Ascending aorta (tissue), 2 donors: ENCODE data around the gene MITF. TPM values are rescaled to one million over a fixed set of nuclear protein-coding genes. Genes with fewer than 3 reads are reported as not detected.

Experiments
- DNase-seq, 2 donors: peaks; one replicate each; pipeline ENCODE4 v3.0.0-alpha.2; 2019; ENCODE audit warnings: low spot score in 2 of 2
- H3K27ac ChIP-seq, 2 donors: fragments of 200-600 bp; sonication (generic); one replicate each; pipeline ENCODE4 v1.5.1; 2016 to 2017; ENCODE audit warnings: mild to moderate bottlenecking in 1 of 2
- H3K27me3 ChIP-seq: fragments of 200-600 bp; sonication (generic); one replicate; pipeline ENCODE4 v1.5.1; 2017
- H3K36me3 ChIP-seq, 2 donors: fragments of 200-600 bp; sonication (generic); one replicate each; pipeline ENCODE4 v1.5.1; 2016
- H3K4me1 ChIP-seq, 2 donors: fragments of 200-600 bp; sonication (generic); one replicate each; pipeline ENCODE4 v1.5.1; 2016 to 2017; ENCODE audit warnings: mild to moderate bottlenecking in 1 of 2
- H3K4me3 ChIP-seq, 2 donors: fragments of 200-600 bp; sonication (generic); one replicate each; pipeline ENCODE4 v1.5.1; 2016 to 2017; ENCODE audit warnings: mild to moderate bottlenecking in 1 of 2
- H3K9me3 ChIP-seq, 2 donors: fragments of 200-600 bp; sonication (generic); one replicate each; pipeline ENCODE4 v1.5.1; 2016
- intact Hi-C: fragments of 100-400 bp; cut with DNase I; formaldehyde crosslinking; loops from one replicate; pipeline ENCODE4 v1.15.1; 2023
- total RNA-seq: library from RNA; depleted of rRNA; stranded (reverse); fragments of >200 nt; gene quantifications from one replicate; pipeline ENCODE4 v1.1.0, GENCODE V29; 2016
- TF ChIP-seq, protein P1 (sequence below), 3 experiments: fragments of 200-600 bp in 2 of 3; fragments of 450-650 bp in 1 of 3; sonication (generic) in 2 of 3; IDR thresholded peaks; one replicate each; pipeline ENCODE4 v1.5.1; 2016 to 2019; ENCODE audit warnings: antibody characterized with exemption in 3 of 3, mild to moderate bottlenecking in 1 of 3, moderate library complexity in 1 of 3

MITF gene
- total RNA-seq, 1 donor from 2014 or later = 27.4 TPM

DNA sequence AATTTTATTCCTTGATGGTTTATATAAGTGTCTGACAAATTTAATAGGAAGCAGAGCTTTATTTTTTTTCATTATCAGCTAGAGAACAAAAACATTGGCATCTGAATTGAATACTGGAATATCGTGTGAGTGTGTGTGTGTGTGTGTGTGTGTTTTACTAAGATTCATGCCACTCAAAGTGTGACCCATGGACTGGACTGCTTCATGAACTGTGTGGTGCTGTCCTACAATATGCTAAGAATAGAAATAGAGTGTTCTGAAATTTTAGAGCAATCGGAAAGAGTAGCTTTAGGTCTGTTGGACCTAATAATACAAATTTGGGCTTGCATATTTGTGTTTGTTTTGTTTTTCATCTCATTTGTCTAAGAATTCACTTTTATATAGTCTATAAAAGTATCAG is 89.6 kb downstream of the MITF start:
- no peak overlapping the region for H3K27ac ChIP-seq

DNA sequence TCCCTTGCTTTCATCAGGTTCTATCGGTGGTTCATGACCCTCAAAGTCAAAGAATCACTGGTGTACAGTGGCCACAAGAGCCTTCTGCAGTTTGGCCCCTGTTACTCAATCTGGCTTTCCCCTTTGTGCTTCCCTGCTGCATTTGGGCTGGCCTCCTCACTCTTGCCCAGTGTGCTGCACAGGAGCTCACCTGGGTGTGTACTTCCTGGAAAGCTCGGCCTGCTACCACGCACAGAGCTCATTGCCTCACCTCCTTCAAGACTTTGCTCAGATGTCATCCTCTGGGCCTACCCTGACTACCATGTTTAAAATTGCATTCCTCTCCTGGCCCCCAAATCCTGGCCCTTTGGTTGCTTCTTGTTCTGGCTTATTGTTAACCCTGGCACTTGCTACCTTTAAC is 90.9 kb downstream of the MITF start:
- intact Hi-C loops = no loop called here
- H3K27me3 ChIP-seq = no peaks in the 10 kb centered on the region
- no peak overlapping the region for H3K27ac ChIP-seq
- H3K4me3 ChIP-seq = no peak overlapping the region
- peaks cover 0 to 2% of the 10 kb centered on the region in 2 donors for H3K9me3 ChIP-seq
- H3K36me3 ChIP-seq = no peaks in the 10 kb centered on the region
- TF ChIP-seq, protein P1, sequence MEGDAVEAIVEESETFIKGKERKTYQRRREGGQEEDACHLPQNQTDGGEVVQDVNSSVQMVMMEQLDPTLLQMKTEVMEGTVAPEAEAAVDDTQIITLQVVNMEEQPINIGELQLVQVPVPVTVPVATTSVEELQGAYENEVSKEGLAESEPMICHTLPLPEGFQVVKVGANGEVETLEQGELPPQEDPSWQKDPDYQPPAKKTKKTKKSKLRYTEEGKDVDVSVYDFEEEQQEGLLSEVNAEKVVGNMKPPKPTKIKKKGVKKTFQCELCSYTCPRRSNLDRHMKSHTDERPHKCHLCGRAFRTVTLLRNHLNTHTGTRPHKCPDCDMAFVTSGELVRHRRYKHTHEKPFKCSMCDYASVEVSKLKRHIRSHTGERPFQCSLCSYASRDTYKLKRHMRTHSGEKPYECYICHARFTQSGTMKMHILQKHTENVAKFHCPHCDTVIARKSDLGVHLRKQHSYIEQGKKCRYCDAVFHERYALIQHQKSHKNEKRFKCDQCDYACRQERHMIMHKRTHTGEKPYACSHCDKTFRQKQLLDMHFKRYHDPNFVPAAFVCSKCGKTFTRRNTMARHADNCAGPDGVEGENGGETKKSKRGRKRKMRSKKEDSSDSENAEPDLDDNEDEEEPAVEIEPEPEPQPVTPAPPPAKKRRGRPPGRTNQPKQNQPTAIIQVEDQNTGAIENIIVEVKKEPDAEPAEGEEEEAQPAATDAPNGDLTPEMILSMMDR (IDR thresholded peaks at IDR 0.05) = no peak
- peaks cover 0 to 2% of the 10 kb centered on the region in 2 donors for H3K4me1 ChIP-seq
- DNase-seq = no peak

More for the DNA sequence above, 89.6 kb downstream of the MITF start:
- H3K4me3 ChIP-seq = no peak overlapping the region
- no peak for DNase-seq
- peaks cover 0 to 2% of the 10 kb centered on the region in 2 donors for H3K4me1 ChIP-seq
- no peaks in the 10 kb centered on the region for H3K36me3 ChIP-seq
- intact Hi-C loops = no loop called here
- TF ChIP-seq, protein P1 (IDR thresholded peaks at IDR 0.05) = no peak
- H3K9me3 ChIP-seq = no peaks in the 10 kb centered on the region
- H3K27me3 ChIP-seq = no peaks in the 10 kb centered on the region

DNA sequence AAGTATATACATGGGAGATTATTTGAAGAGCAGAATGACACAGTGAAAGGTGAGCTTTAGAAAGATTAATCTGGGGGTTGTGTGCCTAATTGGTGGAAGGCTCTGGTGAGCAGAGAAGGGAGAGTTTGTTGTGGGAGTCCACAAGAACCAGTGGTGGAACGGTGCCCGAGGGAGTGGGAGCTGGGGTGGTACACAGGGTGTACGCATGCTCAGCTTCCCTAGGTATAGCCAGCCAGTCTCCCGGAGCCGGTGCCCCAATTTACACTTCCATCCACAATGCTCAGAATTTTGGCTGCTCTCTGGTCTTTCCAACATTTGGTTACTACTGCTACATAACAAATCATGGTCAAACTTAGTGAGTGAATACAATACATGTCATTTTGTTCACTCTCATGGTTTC is 92.5 kb downstream of the MITF start:
- no peak overlapping the region for H3K27ac ChIP-seq
- no peaks in the 10 kb centered on the region for H3K36me3 ChIP-seq
- TF ChIP-seq, protein P1 (IDR thresholded peaks at IDR 0.05) = no peak
- peaks cover 0 to 8% of the 10 kb centered on the region in 2 donors for H3K9me3 ChIP-seq
- H3K4me3 ChIP-seq = no peak overlapping the region
- intact Hi-C loops = no loop called here
- peaks cover 0 to 6% of the 10 kb centered on the region in 2 donors for H3K4me1 ChIP-seq
- no peak for DNase-seq
- H3K27me3 ChIP-seq = no peaks in the 10 kb centered on the region

DNA sequence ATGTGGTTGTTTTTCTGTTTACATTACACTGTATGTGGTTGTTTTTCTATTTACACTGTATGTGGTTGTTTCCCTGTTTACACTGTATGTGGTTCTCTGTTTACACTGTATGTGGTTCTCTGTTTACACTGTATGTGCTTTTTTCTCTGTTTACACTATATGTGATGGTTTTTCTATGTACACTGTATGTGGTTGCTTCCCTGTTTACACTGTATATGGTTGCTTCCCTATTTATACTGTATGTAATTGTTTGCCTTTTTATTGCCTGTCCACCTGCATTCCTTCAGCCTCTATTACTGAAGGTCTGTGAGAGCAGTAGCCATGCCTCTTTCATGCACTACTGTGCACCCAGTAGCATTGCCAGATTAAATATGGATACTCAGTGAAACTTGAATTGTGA is 94.3 kb downstream of the MITF start:
- H3K27ac ChIP-seq = no peak overlapping the region
- H3K4me3 ChIP-seq = no peak overlapping the region
- H3K9me3 ChIP-seq = peaks cover 0 to 8% of the 10 kb centered on the region in 2 donors
- intact Hi-C loops = no loop called here
- TF ChIP-seq, protein P1 (IDR thresholded peaks at IDR 0.05) = no peak
- H3K4me1 ChIP-seq = peaks cover 0 to 18% of the 10 kb centered on the region in 2 donors
- H3K36me3 ChIP-seq = no peaks in the 10 kb centered on the region
- no peak for DNase-seq
- no peaks in the 10 kb centered on the region for H3K27me3 ChIP-seq

DNA sequence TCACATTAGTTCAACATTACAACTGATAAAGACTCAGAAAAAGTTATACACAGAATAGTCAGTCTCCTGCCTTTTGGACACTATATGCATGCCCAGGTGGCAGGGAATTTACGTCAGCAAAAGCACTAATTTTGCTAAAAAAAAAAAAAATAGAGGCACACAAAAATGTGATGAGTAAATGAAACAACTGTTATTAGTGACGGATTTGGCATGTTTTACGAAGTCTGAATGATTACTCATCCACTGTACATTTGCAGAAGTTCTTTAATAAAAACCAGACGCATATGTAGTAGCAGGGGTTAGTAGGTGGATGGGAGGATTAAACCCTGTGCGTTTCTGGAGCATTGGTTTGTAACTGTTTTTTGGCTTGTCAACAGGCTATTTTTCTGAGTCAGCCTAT is 99.0 kb downstream of the MITF start:
- DNase-seq = no peak

More for the DNA sequence above, 99.0 kb downstream of the MITF start:
- Histone ChIP-seq H3K27me3 (no peaks in the 10 kb centered on the region), H3K4me3 (no peak overlapping the region), H3K27ac (no peak overlapping the region), H3K4me1 (peaks cover 0 to 25% of the 10 kb centered on the region in 2 donors), H3K36me3 (no peaks in the 10 kb centered on the region), H3K9me3 (peaks cover 0 to 8% of the 10 kb centered on the region in 2 donors)
- TF ChIP-seq, protein P1 (IDR thresholded peaks at IDR 0.05) = no peak
- intact Hi-C loops = no loop called here
